HG03558 (cell line): ENCODE results near the gene PKMYT1.
A peak's percentile ranks its signal among the peaks of the same experiment; 100 is the strongest.

Experiments used
- ATAC-seq: cut with Tn5 transposase; IDR thresholded peaks from one replicate; pipeline ENCODE4 v1.9.1; 2021; ENCODE audit warnings: moderate number of reproducible peaks; ENCODE audit not compliant: unreplicated experiment; ENCODE audit errors: extremely low read depth

PKMYT1 gene

GRCh38 chr16:3019594-3020246 lies 39.5 kb upstream of the PKMYT1 start:
- no peak for ATAC-seq

- no peak for ATAC-seq
Observed at GRCh38 chr16:3017794-3018506, 37.7 kb upstream of the PKMYT1 start, which contains the start of gene CLDN6. TSS of gene CLDN6 (minus strand) at chr16:3018183. CDS start at chr16:3016021, 2,162 bp downstream.

GRCh38 chr16:3017344-3017743 lies 37.1 kb upstream of the PKMYT1 start:
- ATAC-seq = no peak

GRCh38 chr16:3015865-3016521 lies 35.7 kb upstream of the PKMYT1 start:
- ATAC-seq = no peak

- no peak for ATAC-seq
Observed at GRCh38 chr16:3014971-3015370, 34.7 kb upstream of the PKMYT1 start.

GRCh38 chr16:3013998-3014690 lies 33.9 kb upstream of the PKMYT1 start:
- ATAC-seq = no peak

GRCh38 chr16:3013491-3013951 lies 33.3 kb upstream of the PKMYT1 start:
- no peak for ATAC-seq

- ATAC-seq = no peak
Observed at GRCh38 chr16:3012828-3013420, 32.7 kb upstream of the PKMYT1 start, which contains the start of gene CLDN9. TSS of gene CLDN9 (plus strand) at chr16:3012923. CDS start at chr16:3013363, 440 bp downstream.

GRCh38 chr16:3012246-3012645 lies 32.0 kb upstream of the PKMYT1 start:
- ATAC-seq = no peak

GRCh38 chr16:3010510-3010909 lies 30.3 kb upstream of the PKMYT1 start:
- no peak for ATAC-seq

- no peak for ATAC-seq
Observed at GRCh38 chr16:3009568-3010390, 29.5 kb upstream of the PKMYT1 start.

GRCh38 chr16:3008690-3009037 lies 28.4 kb upstream of the PKMYT1 start:
- no peak for ATAC-seq

GRCh38 chr16:3007957-3008689 lies 27.9 kb upstream of the PKMYT1 start:
- ATAC-seq = no peak

GRCh38 chr16:3007059-3007956 lies 27.1 kb upstream of the PKMYT1 start:
- ATAC-seq = no peak

- ATAC-seq = no peak
Observed at GRCh38 chr16:3004781-3005284, 24.6 kb upstream of the PKMYT1 start.

- peak; percentile 4 for ATAC-seq
Observed at GRCh38 chr16:3004319-3004718, 24.1 kb upstream of the PKMYT1 start.

GRCh38 chr16:3003582-3004270 lies 23.5 kb upstream of the PKMYT1 start:
- ATAC-seq = peak; percentile 87
